Mesothelial cell of epicardium (in vitro differentiated cells): ENCODE data around the gene ADAP1. TPM values are rescaled to one million over a fixed set of nuclear protein-coding genes. Genes with fewer than 3 reads are reported as not detected.
A peak's percentile ranks its signal among the peaks of the same experiment; 100 is the strongest.

Source experiments
- DNase-seq, 2 experiments: peaks; one replicate each; pipeline ENCODE4 v3.0.0; 2021; ENCODE audit warnings: low spot score in 2 of 2; ENCODE audit not compliant: unreplicated experiment in 2 of 2
- H3K27ac Mint-ChIP-seq: 2 replicates; pipeline ENCODE4 v1.8.0; 2021; ENCODE audit warnings: mixed read lengths
- H3K27me3 Mint-ChIP-seq: 2 replicates; pipeline ENCODE4 v1.8.0; 2021; ENCODE audit warnings: low read depth, mixed read lengths
- H3K36me3 Mint-ChIP-seq: 2 replicates; pipeline ENCODE4 v1.8.0; 2021; ENCODE audit warnings: mixed read lengths
- H3K4me1 Mint-ChIP-seq: 2 replicates; pipeline ENCODE4 v1.8.0; 2021; ENCODE audit warnings: mixed read lengths
- H3K4me3 Mint-ChIP-seq: 2 replicates; pipeline ENCODE4 v1.8.0; 2021; ENCODE audit warnings: mild to moderate bottlenecking, moderate library complexity, mixed read lengths
- H3K9me3 Mint-ChIP-seq: 2 replicates; pipeline ENCODE4 v1.8.0; 2021; ENCODE audit warnings: mixed read lengths
- total RNA-seq: library from RNA; stranded (reverse); gene quantifications from 3 replicates; pipeline ENCODE4 v1.2.1, GENCODE V29; 2021
- TF ChIP-seq, protein P1 (sequence below): fragments of 200-600 bp; sonication (generic); IDR thresholded peaks from one replicate; pipeline ENCODE4 v1.5.0; 2021; ENCODE audit warnings: antibody characterized with exemption; ENCODE audit not compliant: unreplicated experiment

ADAP1 gene
- total RNA-seq, 1 donor from 2014 or later = 4.0 TPM

- H3K4me1 Mint-ChIP-seq = peaks cover 11% of the 10 kb centered on the region
- TF ChIP-seq, protein P1, sequence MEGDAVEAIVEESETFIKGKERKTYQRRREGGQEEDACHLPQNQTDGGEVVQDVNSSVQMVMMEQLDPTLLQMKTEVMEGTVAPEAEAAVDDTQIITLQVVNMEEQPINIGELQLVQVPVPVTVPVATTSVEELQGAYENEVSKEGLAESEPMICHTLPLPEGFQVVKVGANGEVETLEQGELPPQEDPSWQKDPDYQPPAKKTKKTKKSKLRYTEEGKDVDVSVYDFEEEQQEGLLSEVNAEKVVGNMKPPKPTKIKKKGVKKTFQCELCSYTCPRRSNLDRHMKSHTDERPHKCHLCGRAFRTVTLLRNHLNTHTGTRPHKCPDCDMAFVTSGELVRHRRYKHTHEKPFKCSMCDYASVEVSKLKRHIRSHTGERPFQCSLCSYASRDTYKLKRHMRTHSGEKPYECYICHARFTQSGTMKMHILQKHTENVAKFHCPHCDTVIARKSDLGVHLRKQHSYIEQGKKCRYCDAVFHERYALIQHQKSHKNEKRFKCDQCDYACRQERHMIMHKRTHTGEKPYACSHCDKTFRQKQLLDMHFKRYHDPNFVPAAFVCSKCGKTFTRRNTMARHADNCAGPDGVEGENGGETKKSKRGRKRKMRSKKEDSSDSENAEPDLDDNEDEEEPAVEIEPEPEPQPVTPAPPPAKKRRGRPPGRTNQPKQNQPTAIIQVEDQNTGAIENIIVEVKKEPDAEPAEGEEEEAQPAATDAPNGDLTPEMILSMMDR = no peak
- H3K9me3 Mint-ChIP-seq = no peaks in the 10 kb centered on the region
- no peak overlapping the region for H3K27ac Mint-ChIP-seq
- H3K36me3 Mint-ChIP-seq = no peaks in the 10 kb centered on the region
- no peaks in the 10 kb centered on the region for H3K27me3 Mint-ChIP-seq
- no peak overlapping the region for H3K4me3 Mint-ChIP-seq
- no peak for DNase-seq
Measured at GRCh38 chr7:979151-979550, 24.7 kb upstream of the ADAP1 start.

GRCh38 chr7:978416-979091, 24.1 kb upstream of the ADAP1 start:
- H3K27ac Mint-ChIP-seq = no peak overlapping the region
- no peak overlapping the region for H3K4me3 Mint-ChIP-seq
- no peaks in the 10 kb centered on the region for H3K36me3 Mint-ChIP-seq

DNA sequence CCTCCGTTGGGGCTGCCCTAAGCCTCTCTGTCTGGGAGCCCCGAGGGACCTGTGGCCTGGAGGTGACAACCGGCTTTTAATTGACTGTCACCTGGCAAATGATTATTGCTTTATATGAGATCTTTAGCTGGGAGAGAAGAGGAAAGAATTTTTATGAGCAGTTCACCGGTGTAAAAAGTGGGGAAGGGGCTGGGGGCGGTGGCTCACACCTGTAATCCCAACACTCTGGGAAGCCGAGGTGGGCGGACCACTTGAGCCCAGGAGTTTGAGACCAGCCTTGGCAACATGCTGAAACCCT, 23.5 kb upstream of the ADAP1 start:
- H3K4me1 Mint-ChIP-seq = peaks cover 17% of the 10 kb centered on the region
- no peaks in the 10 kb centered on the region for H3K9me3 Mint-ChIP-seq
- no peak for DNase-seq
- no peak overlapping the region for H3K27ac Mint-ChIP-seq
- no peaks in the 10 kb centered on the region for H3K36me3 Mint-ChIP-seq
- no peaks in the 10 kb centered on the region for H3K27me3 Mint-ChIP-seq
- TF ChIP-seq, protein P1 = no peak
- no peak overlapping the region for H3K4me3 Mint-ChIP-seq

More at GRCh38 chr7:978416-979091, 24.1 kb upstream of the ADAP1 start:
- peaks cover 13% of the 10 kb centered on the region for H3K4me1 Mint-ChIP-seq
- no peaks in the 10 kb centered on the region for H3K27me3 Mint-ChIP-seq
- TF ChIP-seq, protein P1 = no peak
- H3K9me3 Mint-ChIP-seq = no peaks in the 10 kb centered on the region
- DNase-seq = no peak

DNA sequence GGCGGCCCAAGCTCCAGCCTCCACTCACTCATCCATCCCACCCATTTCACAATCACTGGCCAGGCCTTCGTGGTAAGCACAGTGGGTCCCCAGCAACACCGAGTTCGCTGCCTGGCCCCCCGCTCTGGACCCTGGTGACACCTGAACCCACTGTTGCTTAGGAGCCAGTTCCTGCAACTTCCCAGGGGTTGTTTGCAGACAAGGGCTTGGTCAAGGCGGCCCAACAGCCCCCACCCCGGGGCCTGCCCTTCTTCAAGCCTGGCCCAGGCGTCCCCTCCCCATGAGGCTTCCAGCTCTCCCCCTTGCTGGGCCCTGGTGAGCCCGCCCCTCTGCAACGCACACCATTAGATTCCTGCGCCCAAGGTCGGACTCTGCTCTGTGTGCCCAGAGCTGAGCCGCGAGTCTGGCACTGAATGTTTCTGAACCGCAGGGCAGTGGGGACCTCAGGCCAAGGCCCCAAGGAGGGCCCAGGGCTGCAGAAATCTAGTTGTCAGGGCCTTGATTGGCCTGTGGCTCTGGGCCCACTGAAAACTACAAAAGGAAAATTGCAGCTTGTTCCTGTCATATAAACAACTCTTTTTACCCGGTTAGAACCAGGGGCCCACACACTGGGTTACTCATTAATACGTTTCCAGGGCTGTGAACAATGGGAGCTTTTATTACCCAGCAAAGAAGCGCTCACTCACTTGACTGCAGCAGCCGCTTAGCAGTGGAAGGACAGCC, 23.0 kb upstream of the ADAP1 start:
- peaks cover 14% of the 10 kb centered on the region for H3K4me1 Mint-ChIP-seq
- no peak overlapping the region for H3K4me3 Mint-ChIP-seq
- DNase-seq = no peak
- no peaks in the 10 kb centered on the region for H3K27me3 Mint-ChIP-seq
- peak overlapping the region; percentile 12 for H3K27ac Mint-ChIP-seq
- no peaks in the 10 kb centered on the region for H3K9me3 Mint-ChIP-seq
- peaks cover 3% of the 10 kb centered on the region for H3K36me3 Mint-ChIP-seq
- TF ChIP-seq, protein P1 = no peak

DNA sequence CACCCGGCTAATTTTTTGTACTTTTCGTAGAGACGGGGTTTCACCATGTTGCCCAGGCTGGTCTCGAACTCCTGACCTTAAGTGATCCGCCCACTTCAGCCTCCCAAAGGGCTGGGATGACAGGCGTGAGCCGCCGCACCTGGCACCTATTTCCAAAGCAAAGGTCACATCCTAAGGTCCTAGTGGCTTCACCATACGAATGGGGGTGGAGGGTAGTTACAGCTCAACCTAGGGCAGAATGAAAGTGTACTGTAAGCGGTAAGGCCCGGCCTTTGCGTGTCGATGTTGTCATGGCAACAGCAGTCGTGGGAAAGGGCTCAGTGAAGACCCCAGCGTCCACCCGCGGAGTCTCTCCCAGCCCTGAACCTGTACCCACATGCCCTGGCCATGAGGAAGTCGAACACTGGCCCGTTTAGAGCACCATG, 22.4 kb upstream of the ADAP1 start:
- Mint-ChIP-seq H3K9me3 (no peaks in the 10 kb centered on the region), H3K4me1 (peaks cover 12% of the 10 kb centered on the region), H3K4me3 (peak overlapping the region; percentile 87), H3K36me3 (peaks cover 9% of the 10 kb centered on the region), H3K27me3 (no peaks in the 10 kb centered on the region), H3K27ac (no peak overlapping the region)
- TF ChIP-seq, protein P1 = no peak
- DNase-seq = no peak
